C4-2B (cell line): ENCODE data around the gene OR4F17.
"Not testable (repeated sequence)": the region's sequence is repeated elsewhere in the genome, so short reads cannot be mapped to it uniquely, and the experiment has no call there.

Experiments used
- H3K27ac ChIP-seq: fragments of 450-650 bp; 2 replicates; pipeline ENCODE4 v1.5.1; 2017

The OR4F17 gene

GRCh38 chr19:106804-107203 lies at the start of gene OR4F17:
TSS of gene OR4F17 (plus strand) at chr19:107104. CDS start at chr19:110679, 3,575 bp downstream.
- not testable (repeated sequence) for H3K27ac ChIP-seq

GRCh38 chr19:70793-71192 lies 36.1 kb upstream of the OR4F17 start:
- not testable (repeated sequence) for H3K27ac ChIP-seq

GRCh38 chr19:82864-83263 lies 24.0 kb upstream of the OR4F17 start:
- not testable (repeated sequence) for H3K27ac ChIP-seq

- H3K27ac ChIP-seq, result not testable (repeated sequence)
These were observed 23.3 kb upstream of the OR4F17 start for GRCh38 chr19:83626-84025.

- H3K27ac ChIP-seq, result not testable (repeated sequence)
These were observed 16.2 kb upstream of the OR4F17 start for GRCh38 chr19:90678-91077.

- H3K27ac ChIP-seq, result not testable (repeated sequence)
These were observed 12.1 kb upstream of the OR4F17 start for GRCh38 chr19:94794-95193.

- not testable (repeated sequence) for H3K27ac ChIP-seq
These were observed 9.3 kb upstream of the OR4F17 start for GRCh38 chr19:97647-98046.

GRCh38 chr19:120443-121140 lies 13.7 kb downstream of the OR4F17 start:
- H3K27ac ChIP-seq, result not testable (repeated sequence)
